ENCODE data around the gene TBCA. TPM values are rescaled to one million over a fixed set of nuclear protein-coding genes. Genes with fewer than 3 reads are reported as not detected.
"Not testable (repeated sequence)": the region's sequence is repeated elsewhere in the genome, so short reads cannot be mapped to it uniquely, and the experiment has no call there.

The TBCA gene
- total and polyA plus RNA-seq, 8 donors: 40.6 to 138 (median 57.9) TPM

DNA sequence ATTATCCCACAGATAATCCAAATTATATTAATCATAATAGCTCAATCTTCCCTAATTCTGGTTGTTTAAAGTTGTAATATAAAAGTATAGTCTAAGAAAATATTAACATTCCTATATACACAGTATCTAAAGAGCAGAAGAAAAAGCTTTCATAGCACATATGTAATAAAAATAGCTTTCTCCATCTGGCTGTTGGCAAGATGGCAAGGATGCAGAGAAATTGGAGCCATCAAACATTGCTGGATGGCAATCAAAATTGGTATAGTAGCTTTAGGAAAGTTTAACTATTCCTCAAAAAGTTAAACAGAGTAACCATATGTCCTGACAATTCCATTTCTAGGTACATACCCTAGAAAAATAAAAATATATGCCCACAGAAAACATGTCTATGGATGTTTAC lies 66.8 kb downstream of the TBCA start:
- Histone ChIP-seq H3K9me3 (no peaks in the 10 kb centered on the region), H3K4me1 (no peaks in the 10 kb centered on the region), H3K27me3 (no peaks in the 10 kb centered on the region), H3K27ac (no peak overlapping the region), H3K4me3 (no peak overlapping the region), H3K36me3 (peaks cover 0 to 21% (median 18%) of the 10 kb centered on the region in 3 donors)
- intact Hi-C loops (cut with DNase I): no loop called here
- TF ChIP-seq, protein P1, sequence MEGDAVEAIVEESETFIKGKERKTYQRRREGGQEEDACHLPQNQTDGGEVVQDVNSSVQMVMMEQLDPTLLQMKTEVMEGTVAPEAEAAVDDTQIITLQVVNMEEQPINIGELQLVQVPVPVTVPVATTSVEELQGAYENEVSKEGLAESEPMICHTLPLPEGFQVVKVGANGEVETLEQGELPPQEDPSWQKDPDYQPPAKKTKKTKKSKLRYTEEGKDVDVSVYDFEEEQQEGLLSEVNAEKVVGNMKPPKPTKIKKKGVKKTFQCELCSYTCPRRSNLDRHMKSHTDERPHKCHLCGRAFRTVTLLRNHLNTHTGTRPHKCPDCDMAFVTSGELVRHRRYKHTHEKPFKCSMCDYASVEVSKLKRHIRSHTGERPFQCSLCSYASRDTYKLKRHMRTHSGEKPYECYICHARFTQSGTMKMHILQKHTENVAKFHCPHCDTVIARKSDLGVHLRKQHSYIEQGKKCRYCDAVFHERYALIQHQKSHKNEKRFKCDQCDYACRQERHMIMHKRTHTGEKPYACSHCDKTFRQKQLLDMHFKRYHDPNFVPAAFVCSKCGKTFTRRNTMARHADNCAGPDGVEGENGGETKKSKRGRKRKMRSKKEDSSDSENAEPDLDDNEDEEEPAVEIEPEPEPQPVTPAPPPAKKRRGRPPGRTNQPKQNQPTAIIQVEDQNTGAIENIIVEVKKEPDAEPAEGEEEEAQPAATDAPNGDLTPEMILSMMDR (IDR thresholded peaks at IDR 0.05): no peak
- ATAC-seq (no peak), DNase-seq (no peak), FAIRE-seq (no peak)

DNA sequence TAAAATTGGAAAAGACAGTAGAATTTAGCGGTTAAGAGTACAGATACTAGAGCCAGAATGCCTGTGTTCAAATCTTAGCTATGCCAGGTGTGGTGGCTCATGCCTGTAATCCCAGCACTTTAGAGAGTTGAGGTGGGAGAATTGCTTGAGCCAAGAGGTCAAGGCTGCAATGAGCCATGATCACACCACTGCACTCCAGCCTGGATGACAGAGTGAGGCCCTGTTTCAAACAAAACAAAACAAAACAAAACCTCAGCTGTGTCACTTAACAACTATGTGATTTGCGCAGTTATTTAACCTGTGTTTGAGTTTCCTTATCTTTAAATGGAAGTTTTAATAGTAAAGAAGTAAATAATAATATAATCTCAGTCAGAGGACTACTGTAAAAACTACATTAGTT lies 68.3 kb downstream of the TBCA start:
- H3K27me3 ChIP-seq: no peaks in the 10 kb centered on the region
- H3K4me1 ChIP-seq: no peaks in the 10 kb centered on the region
- intact Hi-C loops (cut with DNase I): no loop called here
- 95 to 96% methylated on average over 2 of the region's 2 CpGs for WGBS, 2 donors
- DNase-seq (no peak), FAIRE-seq (no peak), ATAC-seq (no peak)
- H3K27ac ChIP-seq: no peak overlapping the region
- H3K4me3 ChIP-seq: no peak overlapping the region
- peaks cover 0 to 34% (median 32%) of the 10 kb centered on the region in 3 donors for H3K36me3 ChIP-seq
- H3K9me3 ChIP-seq: no peaks in the 10 kb centered on the region
- TF ChIP-seq, protein P1 (IDR thresholded peaks at IDR 0.05): no peak

DNA sequence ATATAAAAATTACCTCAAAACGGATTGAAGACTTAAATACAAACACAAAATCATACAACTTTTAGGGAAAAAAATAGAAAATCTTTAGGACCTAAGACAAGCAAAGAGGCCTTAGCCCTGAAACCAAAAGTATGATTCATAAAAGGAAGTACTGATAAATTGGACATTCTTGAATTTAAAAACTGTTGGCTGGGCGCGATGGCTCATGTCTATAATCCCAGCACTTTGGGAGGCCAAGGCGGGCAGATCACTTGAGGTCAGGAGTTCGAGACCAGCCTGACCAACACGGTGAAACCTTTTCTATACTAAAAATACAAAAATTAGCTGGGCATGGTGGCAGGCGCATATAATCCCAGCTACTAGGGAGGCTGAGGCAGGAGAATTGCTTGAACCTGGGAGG lies 76.6 kb downstream of the TBCA start:
- H3K36me3 ChIP-seq: peaks cover 0 to 31% (median 13%) of the 10 kb centered on the region in 3 donors
- intact Hi-C loops (cut with DNase I): not testable (repeated sequence)

DNA sequence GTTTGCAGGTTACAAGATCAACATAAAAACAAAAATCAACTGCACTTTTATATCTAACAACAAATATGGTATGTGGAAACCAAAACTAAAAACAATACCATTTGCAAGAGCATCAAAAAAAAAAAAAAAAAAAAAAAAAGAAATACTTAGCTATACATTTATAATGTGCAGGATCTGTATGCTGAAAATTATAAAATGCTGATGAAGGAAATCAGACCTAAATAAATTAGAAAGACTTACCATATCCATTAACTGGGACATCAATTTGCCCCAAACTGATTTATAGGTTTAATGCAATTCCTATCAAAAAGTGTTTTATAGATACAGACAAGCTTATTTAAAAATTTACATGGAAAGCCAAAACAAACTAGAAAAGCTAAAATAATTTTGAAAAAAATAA lies 77.2 kb downstream of the TBCA start:
- H3K4me3 ChIP-seq: no peak overlapping the region
- DNase-seq: no peak
- H3K27me3 ChIP-seq: no peaks in the 10 kb centered on the region
- no peaks in the 10 kb centered on the region for H3K4me1 ChIP-seq
- H3K27ac ChIP-seq: no peak overlapping the region
- FAIRE-seq: no peak
- no peaks in the 10 kb centered on the region for H3K9me3 ChIP-seq
- H3K36me3 ChIP-seq: peaks cover 0 to 25% (median 8%) of the 10 kb centered on the region in 3 donors
- intact Hi-C loops (cut with DNase I): no loop called here
- TF ChIP-seq, protein P1 (IDR thresholded peaks at IDR 0.05): no peak
- no peak for ATAC-seq

More for the DNA sequence above, 76.6 kb downstream of the TBCA start:
- H3K27me3 ChIP-seq, H3K4me3 ChIP-seq, DNase-seq, FAIRE-seq, H3K27ac ChIP-seq, ATAC-seq, H3K9me3 ChIP-seq, H3K4me1 ChIP-seq: not testable (repeated sequence)
- WGBS, 2 donors: 79 to 90% methylated on average over 7 of the region's 7 CpGs

DNA sequence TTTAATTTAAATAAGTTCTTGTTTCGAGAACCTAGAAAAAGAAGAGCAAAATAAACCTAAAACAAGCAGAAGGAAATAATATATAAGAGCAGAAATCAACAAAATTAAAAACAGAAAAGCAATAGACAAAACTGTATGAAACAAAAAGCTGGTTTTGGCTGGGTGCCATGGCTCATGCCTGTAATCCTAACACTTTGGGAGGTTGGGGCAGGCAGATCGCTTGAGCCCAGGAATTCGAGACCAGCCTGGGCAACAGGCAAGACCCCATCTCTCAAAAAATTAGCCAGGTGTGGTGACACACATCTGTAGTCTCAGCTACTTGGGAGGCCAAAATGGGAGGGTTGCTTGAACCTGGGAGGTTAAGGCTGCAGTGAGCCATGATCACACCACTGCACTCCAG lies 78.4 kb downstream of the TBCA start:
- intact Hi-C loops (cut with DNase I): no loop called here
- ATAC-seq (no peak), FAIRE-seq (no peak), DNase-seq (no peak)
- H3K36me3 ChIP-seq: peaks cover 0 to 13% (median 0%) of the 10 kb centered on the region in 3 donors
- H3K4me1 ChIP-seq: no peaks in the 10 kb centered on the region
- 99% methylated on average over 3 of the region's 3 CpGs for WGBS, 2 donors
- H3K27ac ChIP-seq: no peak overlapping the region
- H3K27me3 ChIP-seq: no peaks in the 10 kb centered on the region
- TF ChIP-seq, protein P1 (IDR thresholded peaks at IDR 0.05): no peak
- no peak overlapping the region for H3K4me3 ChIP-seq
- H3K9me3 ChIP-seq: no peaks in the 10 kb centered on the region

DNA sequence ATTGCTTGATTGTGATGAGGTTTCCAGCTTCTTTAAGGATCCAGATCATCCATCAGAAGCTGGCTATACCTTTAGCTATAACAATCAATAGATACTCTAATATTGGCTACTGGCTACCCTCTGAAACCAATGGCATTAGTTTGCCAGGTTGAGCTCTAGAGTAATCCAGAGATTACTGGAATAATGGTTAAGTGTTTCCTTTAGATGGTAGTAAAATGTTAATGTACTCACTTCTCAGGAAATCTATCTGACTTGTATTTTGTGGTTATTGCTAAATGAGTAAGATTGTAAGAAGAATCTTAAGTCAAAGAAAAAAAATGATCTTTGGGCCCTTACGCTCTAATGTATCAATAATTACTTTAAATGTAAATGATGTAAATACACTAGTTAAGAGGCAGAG lies 80.0 kb downstream of the TBCA start:
- H3K36me3 ChIP-seq: peaks cover 0 to 6% (median 0%) of the 10 kb centered on the region in 3 donors
- no peak overlapping the region for H3K27ac ChIP-seq
- no peaks in the 10 kb centered on the region for H3K9me3 ChIP-seq
- 98 to 99% methylated on average over 1 of the region's 1 CpG for WGBS, 2 donors
- H3K4me1 ChIP-seq: no peaks in the 10 kb centered on the region
- no peak for FAIRE-seq
- ATAC-seq: no peak
- TF ChIP-seq, protein P1 (IDR thresholded peaks at IDR 0.05): no peak
- DNase-seq: no peak
- H3K4me3 ChIP-seq: no peak overlapping the region
- intact Hi-C loops (cut with DNase I): no loop called here
- H3K27me3 ChIP-seq: no peaks in the 10 kb centered on the region
